Keratinocyte (primary cell): ENCODE measurements around the gene CDK10. TPM values are rescaled to one million over a fixed set of nuclear protein-coding genes. Genes with fewer than 3 reads are reported as not detected.

Source experiments
- DNase-seq: peaks from one replicate; pipeline ENCODE4 v3.0.0-alpha.2; 2011; ENCODE audit warnings: low read depth, missing footprints, low spot score
- FAIRE-seq: peaks from 2 replicates; lab custom pipeline; 2011; peaks lifted over from hg19 to GRCh38; lab: Jason Lieb, UNC
- H2AFZ ChIP-seq: 2 replicates; pipeline ENCODE4 v1.6.0; 2012; ENCODE audit warnings: low read length, control low read depth, inconsistent platforms; ENCODE audit not compliant: control insufficient read depth
- H3K27ac ChIP-seq: 2 replicates; pipeline ENCODE4 v1.5.1; 2011; ENCODE audit warnings: low read length; ENCODE audit not compliant: control insufficient read depth, insufficient read depth
- H3K27me3 ChIP-seq: 3 replicates; pipeline ENCODE4 v1.6.0; 2011; ENCODE audit warnings: low read length; ENCODE audit not compliant: control insufficient read depth, insufficient read depth; ENCODE audit errors: extremely low read depth
- H3K36me3 ChIP-seq, 2 experiments: 2 replicates in 1 of 2; 3 replicates in 1 of 2; pipeline ENCODE4 v1.5.1; 2011; ENCODE audit warnings: low read length in 2 of 2, mild to moderate bottlenecking in 1 of 2; ENCODE audit not compliant: control insufficient read depth in 2 of 2, insufficient read depth in 2 of 2; ENCODE audit errors: extremely low read depth in 1 of 2
- H3K4me1 ChIP-seq: 3 replicates; pipeline ENCODE4 v1.5.1; 2011; ENCODE audit warnings: low read length; ENCODE audit not compliant: control insufficient read depth, insufficient read depth; ENCODE audit errors: extremely low read depth
- H3K4me2 ChIP-seq: 3 replicates; pipeline ENCODE4 v1.6.0; 2011; ENCODE audit warnings: low read depth, low read length; ENCODE audit not compliant: control insufficient read depth, insufficient read depth; ENCODE audit errors: extremely low read depth
- H3K4me3 ChIP-seq, 3 experiments: fragments of 200-600 bp in 1 of 3; sonication (generic) in 1 of 3; 2 replicates in 2 of 3; 3 replicates in 1 of 3; pipeline ENCODE4 v1.5.1; 2011 to 2016; ENCODE audit warnings: low read length in 3 of 3, mild to moderate bottlenecking in 3 of 3, control low read depth in 2 of 3, inconsistent platforms in 1 of 3, low read depth in 1 of 3, mixed read lengths in 1 of 3, mixed run types in 1 of 3, moderate library complexity in 1 of 3; ENCODE audit not compliant: control insufficient read depth in 2 of 3, insufficient read depth in 2 of 3; ENCODE audit errors: extremely low read depth in 1 of 3
- H3K79me2 ChIP-seq: 2 replicates; pipeline ENCODE4 v1.6.0; 2012; ENCODE audit warnings: low read length; ENCODE audit not compliant: control insufficient read depth, insufficient read depth
- H3K9ac ChIP-seq: 3 replicates; pipeline ENCODE4 v1.6.0; 2011; ENCODE audit warnings: low read length; ENCODE audit not compliant: control insufficient read depth, insufficient read depth; ENCODE audit errors: extremely low read depth
- H3K9me1 ChIP-seq: 3 replicates; pipeline ENCODE4 v1.6.0; 2011; ENCODE audit warnings: low read length; ENCODE audit not compliant: control insufficient read depth, insufficient read depth; ENCODE audit errors: extremely low read depth
- H3K9me3 ChIP-seq: 2 replicates; pipeline ENCODE4 v1.5.1; 2012; ENCODE audit warnings: low read depth, low read length; ENCODE audit not compliant: control insufficient read depth
- H4K20me1 ChIP-seq: 3 replicates; pipeline ENCODE4 v1.6.0; 2011; ENCODE audit warnings: low read length; ENCODE audit not compliant: control insufficient read depth, insufficient read depth; ENCODE audit errors: extremely low read depth
- EZH2 ChIP-seq: IDR thresholded peaks from one replicate; pipeline ENCODE4 v1.6.1; 2012; ENCODE audit warnings: inconsistent platforms, mild to moderate bottlenecking, low read length, moderate library complexity
- dilution Hi-C: fragments of 300-500 bp; cut with MboI; formaldehyde crosslinking; loops from one replicate; pipeline ENCODE4 v1.7.0; 2020; ENCODE audit warnings: low sequenced_read_pairs; ENCODE audit not compliant: extremely low pct_ligation_motif_present
- polyA plus RNA-seq, 5 experiments: library from polyadenylated mRNA; depleted of rRNA in 3 of 5; stranded (reverse) in 3 of 5; stranded (forward) in 1 of 5; unstranded in 1 of 5; fragments of >200 nt; gene quantifications; 1 replicate in 1 of 5; 2 replicates in 3 of 5; 3 replicates in 1 of 5; pipeline versions ENCODE4 v1.2.1 to v1.2.3, GENCODE V29; 2011 to 2012; ENCODE audit warnings: missing spikeins in 2 of 5, low read depth in 1 of 5, low replicate concordance in 1 of 5
- TF ChIP-seq, protein P1 (sequence below), 3 experiments: IDR thresholded peaks in 1 of 3; conservative IDR thresholded peaks in 1 of 3; optimal IDR thresholded peaks in 1 of 3; 2 replicates in 2 of 3; 3 replicates in 1 of 3; pipeline versions ENCODE3 to v1.5.1; 2011; ENCODE audit warnings: low read length in 3 of 3, mild to moderate bottlenecking in 3 of 3, moderate library complexity in 2 of 3, control low read depth in 1 of 3, inconsistent platforms in 1 of 3; ENCODE audit not compliant: insufficient read depth in 2 of 3; ENCODE audit errors: extremely low read depth in 1 of 3

The CDK10 gene
- polyA plus RNA-seq, 1 donor (not counting 4 experiments of a cell fraction or from before 2014, with no cell fraction given), result 30.6 TPM

DNA sequence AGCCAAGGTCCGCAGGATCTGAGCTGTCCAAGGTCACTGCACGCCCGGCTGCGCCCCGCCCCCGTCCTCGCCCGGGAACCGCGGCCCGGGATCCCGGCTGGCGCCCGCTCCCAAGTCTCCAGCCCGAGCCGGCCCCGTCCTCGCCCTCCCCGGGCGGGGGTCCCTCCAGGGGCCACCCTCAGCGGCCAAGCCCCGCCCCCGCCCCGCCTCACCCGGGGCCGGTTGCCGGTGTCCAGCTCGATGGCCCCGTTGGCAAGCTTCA lies 34.0 kb downstream of the CDK10 start:
- Histone ChIP-seq H4K20me1 (peaks cover 12% of the 10 kb centered on the region), H3K27ac (peak overlapping the region; percentile 47), H3K9me1 (no peaks in the 10 kb centered on the region), H3K79me2 (peaks cover 19% of the 10 kb centered on the region), H2AFZ (peak overlapping the region; percentile 46), H3K9me3 (no peaks in the 10 kb centered on the region), H3K9ac (peak overlapping the region; percentile 74), H3K27me3 (no peaks in the 10 kb centered on the region), H3K4me3 (peak overlapping the region; percentile 64 to 84 (median 83)), H3K4me2 (peak overlapping the region; percentile 90), H3K36me3 (peaks cover 5 to 14% of the 10 kb centered on the region in 2 experiments), H3K4me1 (peaks cover 32% of the 10 kb centered on the region)
- TF ChIP-seq, protein P1, sequence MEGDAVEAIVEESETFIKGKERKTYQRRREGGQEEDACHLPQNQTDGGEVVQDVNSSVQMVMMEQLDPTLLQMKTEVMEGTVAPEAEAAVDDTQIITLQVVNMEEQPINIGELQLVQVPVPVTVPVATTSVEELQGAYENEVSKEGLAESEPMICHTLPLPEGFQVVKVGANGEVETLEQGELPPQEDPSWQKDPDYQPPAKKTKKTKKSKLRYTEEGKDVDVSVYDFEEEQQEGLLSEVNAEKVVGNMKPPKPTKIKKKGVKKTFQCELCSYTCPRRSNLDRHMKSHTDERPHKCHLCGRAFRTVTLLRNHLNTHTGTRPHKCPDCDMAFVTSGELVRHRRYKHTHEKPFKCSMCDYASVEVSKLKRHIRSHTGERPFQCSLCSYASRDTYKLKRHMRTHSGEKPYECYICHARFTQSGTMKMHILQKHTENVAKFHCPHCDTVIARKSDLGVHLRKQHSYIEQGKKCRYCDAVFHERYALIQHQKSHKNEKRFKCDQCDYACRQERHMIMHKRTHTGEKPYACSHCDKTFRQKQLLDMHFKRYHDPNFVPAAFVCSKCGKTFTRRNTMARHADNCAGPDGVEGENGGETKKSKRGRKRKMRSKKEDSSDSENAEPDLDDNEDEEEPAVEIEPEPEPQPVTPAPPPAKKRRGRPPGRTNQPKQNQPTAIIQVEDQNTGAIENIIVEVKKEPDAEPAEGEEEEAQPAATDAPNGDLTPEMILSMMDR (optimal IDR thresholded peaks at IDR 0.05 in 1 of 3, IDR thresholded peaks at IDR 0.05 in 1 of 3, conservative IDR thresholded peaks at IDR 0.05 in 1 of 3; ENCODE audit: extremely low read depth in 1 of 3, insufficient read depth in 2 of 3, low read length in 3 of 3), result no peak
- no peak for TF ChIP-seq EZH2
- no peak for DNase-seq
- dilution Hi-C loops, result no loop called here
- no peak for FAIRE-seq

DNA sequence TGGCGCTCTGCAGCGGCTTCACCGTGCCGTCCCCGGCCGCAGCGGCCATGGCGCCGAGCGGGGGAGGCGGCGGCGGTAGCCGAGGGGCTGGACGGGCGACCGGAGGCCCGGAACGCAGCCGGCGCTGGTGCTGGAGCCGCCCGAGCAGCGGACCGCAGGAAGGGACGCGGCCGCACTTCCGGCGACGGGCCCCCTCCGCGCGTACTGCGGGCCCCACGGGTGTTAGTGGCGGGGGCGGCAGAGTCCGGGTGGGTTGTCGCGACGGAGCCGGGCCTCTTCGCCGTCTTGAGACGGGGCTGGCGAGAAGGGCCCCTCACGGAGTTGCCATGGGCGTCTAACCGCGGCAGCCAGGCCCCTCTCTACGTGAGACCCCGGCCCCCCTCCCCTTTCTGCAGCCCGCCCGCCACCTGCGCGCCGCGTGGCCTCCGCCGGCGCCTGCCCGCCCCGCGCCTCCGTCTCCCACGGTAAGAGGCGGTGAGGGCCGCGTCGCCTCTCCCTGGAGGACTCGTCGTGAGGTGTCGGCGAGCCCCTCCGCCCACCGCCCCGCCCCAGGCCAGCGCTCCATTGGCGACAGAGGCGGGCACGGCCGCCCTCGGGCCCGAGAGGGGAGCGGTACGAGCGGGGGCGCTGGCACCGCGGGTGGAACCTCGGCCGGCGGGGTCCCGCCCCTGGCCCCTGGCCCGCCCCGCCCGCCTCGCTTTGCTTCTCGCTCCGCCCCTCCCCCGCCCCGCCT lies 34.5 kb downstream of the CDK10 start, which contains the start of the genes VPS9D1 and ZNF276:
TSS of gene VPS9D1 (minus strand) at position 86 of the 733 bp plus-strand sequence. CDS start at position 49, 37 bp downstream.
TSS of gene ZNF276 (plus strand) at position 725 of the 733 bp plus-strand sequence. CDS start 104 bp downstream, outside the sequence.
- dilution Hi-C loops, result no loop called here
- Histone ChIP-seq H3K27ac (peak within 1 kb of the TSS; percentile 52), H3K4me2 (peak within 1 kb of the TSS; percentile 97), H3K9me1 (no peaks in the 10 kb centered on the region), H3K79me2 (peaks cover 19% of the 10 kb centered on the region), H3K27me3 (no peaks in the 10 kb centered on the region), H3K36me3 (peaks cover 5 to 14% of the 10 kb centered on the region in 2 experiments), H3K9me3 (no peaks in the 10 kb centered on the region), H3K4me1 (peaks cover 32% of the 10 kb centered on the region), H3K4me3 (peak within 1 kb of the TSS; percentile 64 to 84 (median 83)), H4K20me1 (peaks cover 12% of the 10 kb centered on the region), H3K9ac (peak within 1 kb of the TSS; percentile 74), H2AFZ (peak within 1 kb of the TSS; percentile 46)
- DNase-seq, result no peak
- FAIRE-seq, result no peak
- no peak for TF ChIP-seq EZH2
- TF ChIP-seq, protein P1 (optimal IDR thresholded peaks at IDR 0.05 in 1 of 3, IDR thresholded peaks at IDR 0.05 in 1 of 3, conservative IDR thresholded peaks at IDR 0.05 in 1 of 3; ENCODE audit: extremely low read depth in 1 of 3, insufficient read depth in 2 of 3, low read length in 3 of 3), result no peak
